Ureter (tissue), 1 donor: ENCODE data around the gene TAS1R2. TPM values are rescaled to one million over a fixed set of nuclear protein-coding genes. Genes with fewer than 3 reads are reported as not detected.

ENCODE experiments used
- DNase-seq: peaks from one replicate; pipeline ENCODE4 v3.0.0-alpha.2; 2020; ENCODE audit warnings: low spot score
- total RNA-seq: library from RNA; stranded (reverse); gene quantifications from one replicate; pipeline ENCODE4 v1.2.4, GENCODE V29; 2023
- donor health status: DM: yes; HTN: yes; CAD: no.

Gene TAS1R2
- total RNA-seq, 1 donor from 2014 or later: not detected

DNA sequence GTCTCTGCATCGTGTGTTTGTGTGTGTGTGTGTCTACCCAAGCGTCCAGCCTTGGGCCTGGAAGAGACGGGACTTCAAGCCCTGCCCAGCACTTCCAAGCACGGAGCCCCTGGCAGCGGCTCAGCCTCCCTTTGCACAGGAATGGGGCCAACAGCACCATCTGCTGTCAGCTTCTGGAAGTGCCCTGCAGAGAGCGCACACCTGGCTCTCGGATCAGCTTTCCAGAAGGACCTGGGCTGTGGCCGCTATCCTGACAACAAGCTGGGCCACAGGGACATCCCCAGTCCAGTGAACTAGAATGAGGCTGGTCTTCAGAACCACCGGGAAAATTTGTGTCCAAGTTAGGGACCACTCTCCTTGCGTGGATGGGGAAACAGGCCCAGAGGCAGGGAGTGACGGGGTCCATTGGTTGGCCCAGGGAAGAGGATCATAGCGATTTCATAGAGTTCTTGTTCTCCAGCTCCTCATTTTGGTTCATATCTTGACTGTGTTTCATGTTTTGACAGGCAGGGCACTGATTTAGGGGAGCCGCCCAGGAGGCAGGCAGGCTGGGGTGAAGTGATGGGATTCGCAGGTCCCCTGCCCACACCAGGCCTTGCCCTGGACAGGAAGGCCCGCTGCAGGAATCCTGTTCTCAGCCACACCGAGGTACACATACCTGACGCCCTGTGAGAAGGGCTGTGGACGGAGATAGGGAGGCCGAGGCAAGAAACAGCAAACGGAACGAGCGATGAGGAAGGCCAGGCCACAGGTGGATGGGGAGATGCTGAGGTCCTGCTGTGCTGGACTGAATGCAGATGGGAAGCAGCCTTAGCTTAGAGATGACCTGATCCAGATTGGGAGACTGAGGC lies 38.4 kb downstream of the TAS1R2 start:
- DNase-seq: peak; percentile 78

GRCh38 chr1:18819986-18820790 lies 39.3 kb downstream of the TAS1R2 start:
- DNase-seq: no peak

GRCh38 chr1:18819203-18819602 lies 40.3 kb downstream of the TAS1R2 start:
- DNase-seq: no peak

DNA sequence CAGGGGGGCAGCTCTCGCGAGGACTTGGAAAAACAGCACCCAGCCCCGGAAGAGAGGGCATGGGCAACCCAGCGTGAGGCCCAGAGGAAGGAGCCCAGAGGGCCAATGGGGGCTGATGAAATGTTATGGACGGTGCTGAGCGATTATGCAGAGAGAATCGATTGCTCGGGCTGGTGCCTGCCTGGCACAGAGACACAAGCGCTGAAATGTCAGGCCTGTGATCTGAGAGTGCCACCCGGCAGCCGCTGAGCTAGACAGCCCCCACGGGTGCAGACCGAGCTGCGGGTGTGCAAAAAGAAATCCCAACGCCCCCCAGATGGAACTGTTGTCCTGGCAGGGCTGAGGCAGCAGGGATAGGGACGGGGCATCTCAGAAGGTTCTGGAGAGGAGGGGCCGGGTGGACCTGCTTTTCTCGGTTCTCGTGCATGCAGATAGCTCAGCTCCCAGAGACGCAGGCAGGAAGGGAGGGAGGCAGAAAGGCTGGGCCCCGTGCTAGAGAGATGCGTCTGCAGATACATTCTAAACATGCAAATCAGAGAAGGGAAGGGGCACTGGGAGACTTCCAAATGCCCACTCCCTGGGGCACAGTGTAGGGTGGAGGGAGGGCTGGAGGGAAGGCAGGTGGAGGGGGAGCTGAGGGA lies 41.5 kb downstream of the TAS1R2 start:
- DNase-seq: no peak

DNA sequence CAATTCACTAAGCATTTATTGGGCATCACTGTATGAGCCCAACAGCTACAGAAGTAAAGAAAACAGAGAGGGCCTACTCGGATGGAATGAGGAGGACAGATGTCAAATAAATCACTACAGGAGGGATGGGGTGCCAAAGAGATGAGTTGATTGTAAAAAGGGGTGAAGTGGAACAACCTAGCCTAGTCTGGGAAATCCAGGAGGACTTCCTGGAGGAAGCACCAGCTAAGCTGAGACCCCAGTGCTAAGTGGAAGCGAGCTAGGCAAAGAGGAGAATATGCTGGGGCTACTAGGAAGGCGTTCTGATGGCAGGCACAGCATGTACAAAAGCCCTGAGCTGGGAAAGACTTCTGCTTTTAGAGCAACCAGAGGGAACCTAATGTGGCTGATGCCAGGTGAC lies 42.1 kb downstream of the TAS1R2 start:
- DNase-seq: no peak

GRCh38 chr1:18816808-18817207 lies 42.7 kb downstream of the TAS1R2 start:
- DNase-seq: no peak

- DNase-seq: no peak
These were observed 44.5 kb downstream of the TAS1R2 start for GRCh38 chr1:18814874-18815531.

GRCh38 chr1:18814425-18814824 lies 45.0 kb downstream of the TAS1R2 start:
- no peak for DNase-seq

DNA sequence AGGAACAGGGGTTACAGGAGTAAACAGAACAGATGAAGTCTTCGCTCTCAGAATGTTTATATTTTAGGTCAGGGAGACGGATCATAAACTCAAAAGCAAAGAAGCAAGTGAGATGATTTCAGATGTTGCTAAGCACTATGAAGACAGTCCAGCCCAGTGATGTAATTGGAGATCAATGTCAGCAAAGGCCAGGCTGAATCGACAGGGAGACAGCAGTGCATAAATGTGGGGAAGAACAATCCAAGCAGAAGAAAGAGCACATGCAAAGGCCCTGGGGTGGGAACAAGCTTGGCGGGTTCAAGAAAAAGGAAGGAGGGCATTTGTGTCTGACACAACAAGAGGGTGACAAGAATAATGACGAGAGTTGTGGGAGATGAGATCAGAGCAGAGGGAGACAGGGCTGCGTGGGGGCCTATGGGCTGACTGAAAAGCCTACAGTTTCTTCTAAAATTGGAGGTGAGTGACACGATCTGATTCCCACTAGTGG lies 47.0 kb downstream of the TAS1R2 start:
- no peak for DNase-seq

- DNase-seq: no peak
These were observed 47.6 kb downstream of the TAS1R2 start for GRCh38 chr1:18811733-18812452.

- no peak for DNase-seq
These were observed 49.2 kb downstream of the TAS1R2 start for GRCh38 chr1:18809953-18810899.

DNA sequence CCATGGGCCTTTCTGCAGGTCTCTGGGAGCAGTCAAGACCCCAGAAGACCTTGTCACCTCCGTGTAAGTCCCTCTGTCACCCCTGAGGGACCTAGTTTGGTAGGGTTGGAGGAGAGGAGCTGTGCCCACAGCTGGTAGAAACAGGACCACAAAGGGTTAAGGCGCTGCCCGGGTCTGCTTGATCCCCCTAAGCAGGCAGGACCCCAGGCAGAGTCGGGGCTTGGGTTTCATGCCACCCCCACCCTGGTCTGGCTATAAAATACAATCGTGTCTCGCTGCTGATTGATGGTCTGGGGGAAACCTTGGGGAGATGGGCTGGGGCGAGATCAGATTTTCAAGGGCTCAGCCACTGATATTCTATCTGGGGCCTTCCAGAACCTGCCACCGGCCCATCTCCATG lies 50.9 kb downstream of the TAS1R2 start:
- DNase-seq: no peak

DNA sequence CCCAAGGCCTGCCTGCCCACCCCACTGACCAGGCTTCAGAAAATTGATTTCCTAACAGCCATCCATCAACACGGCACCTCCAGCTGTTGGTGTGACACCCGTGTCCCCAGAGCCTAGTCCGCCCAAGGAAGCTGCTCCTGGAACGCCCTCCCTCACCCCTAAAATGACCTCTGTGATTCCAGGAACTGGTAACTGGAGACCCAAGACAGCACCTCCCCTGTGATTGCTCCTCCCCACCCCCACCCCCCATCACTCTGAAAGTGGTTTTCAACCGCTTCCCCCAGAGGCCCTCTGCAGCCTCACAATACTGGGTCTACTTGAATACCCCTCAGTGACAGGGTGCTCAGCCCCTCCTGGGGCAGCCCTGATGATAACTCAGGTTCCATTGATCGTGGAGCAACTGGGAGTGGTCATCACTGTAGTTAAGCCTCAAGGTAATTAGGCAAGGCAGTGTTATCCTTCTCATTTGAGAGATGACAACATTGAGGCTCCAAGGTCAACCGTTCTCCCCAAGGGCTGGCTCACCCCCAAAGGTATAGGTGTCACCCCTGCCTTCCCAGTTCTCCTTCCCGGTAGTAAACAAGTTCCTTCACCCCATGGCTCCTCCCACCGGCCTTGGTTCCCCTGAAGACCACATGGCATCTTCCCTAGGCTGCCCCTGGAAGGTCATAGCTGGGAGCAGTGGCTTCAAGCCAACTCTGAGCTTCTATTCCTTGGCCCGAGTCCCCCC lies 52.0 kb downstream of the TAS1R2 start:
- no peak for DNase-seq

- DNase-seq: no peak
These were observed 53.3 kb downstream of the TAS1R2 start for GRCh38 chr1:18805925-18806849.

DNA sequence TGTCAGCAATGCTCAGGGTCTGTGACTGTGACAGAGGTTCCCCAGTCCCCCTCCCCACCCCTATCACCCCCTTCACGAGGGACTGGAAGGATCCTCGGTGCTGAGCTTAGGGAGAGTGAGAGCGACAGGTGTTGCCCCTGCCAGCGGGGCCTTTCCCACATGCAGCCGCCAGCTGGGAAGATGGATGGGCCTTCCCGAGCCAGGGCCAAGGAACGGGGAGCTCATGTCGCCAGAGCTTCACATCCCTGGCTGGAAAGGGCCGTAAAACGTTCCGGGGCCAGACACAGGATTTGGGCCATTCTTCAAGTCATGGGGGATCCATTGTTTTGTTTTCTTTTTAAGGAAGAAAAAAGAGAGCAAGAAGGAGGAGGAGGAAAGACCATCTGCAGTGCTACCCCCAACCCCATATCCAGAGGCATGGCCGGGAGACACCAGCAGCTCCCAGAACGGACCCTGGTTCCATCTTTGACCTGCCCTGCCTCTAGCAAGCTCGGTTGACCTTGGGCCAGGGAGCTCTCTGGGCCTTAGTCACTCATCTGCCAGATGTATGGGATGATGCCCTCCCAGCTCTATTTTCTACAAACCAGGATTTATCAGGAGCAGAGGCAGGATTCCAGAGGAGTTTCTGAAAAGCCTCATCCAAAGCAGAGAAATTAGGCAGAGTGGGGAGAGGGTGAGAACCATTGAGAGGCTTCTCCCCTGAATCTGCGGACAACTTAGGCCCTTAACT lies 54.1 kb downstream of the TAS1R2 start:
- no peak for DNase-seq

DNA sequence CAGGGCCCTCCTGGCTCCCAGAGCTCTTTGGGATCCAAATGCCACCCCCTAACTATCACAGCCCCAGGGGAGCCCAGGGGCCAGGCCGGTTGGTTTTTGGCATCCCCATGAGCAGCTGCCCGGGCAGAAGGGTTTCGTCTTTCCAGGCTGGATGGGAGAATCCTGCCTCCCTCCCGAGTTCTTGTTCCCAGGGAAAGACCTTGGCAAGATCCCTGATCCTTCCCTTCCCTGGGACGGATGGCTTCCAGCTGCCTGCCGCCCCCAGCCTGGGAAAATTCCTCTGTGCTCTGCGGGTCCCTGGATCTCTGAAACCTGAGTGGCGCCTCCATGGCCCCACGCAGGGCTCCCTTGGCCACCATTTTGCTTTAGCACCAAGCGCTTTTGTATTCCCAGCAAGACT lies 55.6 kb downstream of the TAS1R2 start:
- no peak for DNase-seq

DNA sequence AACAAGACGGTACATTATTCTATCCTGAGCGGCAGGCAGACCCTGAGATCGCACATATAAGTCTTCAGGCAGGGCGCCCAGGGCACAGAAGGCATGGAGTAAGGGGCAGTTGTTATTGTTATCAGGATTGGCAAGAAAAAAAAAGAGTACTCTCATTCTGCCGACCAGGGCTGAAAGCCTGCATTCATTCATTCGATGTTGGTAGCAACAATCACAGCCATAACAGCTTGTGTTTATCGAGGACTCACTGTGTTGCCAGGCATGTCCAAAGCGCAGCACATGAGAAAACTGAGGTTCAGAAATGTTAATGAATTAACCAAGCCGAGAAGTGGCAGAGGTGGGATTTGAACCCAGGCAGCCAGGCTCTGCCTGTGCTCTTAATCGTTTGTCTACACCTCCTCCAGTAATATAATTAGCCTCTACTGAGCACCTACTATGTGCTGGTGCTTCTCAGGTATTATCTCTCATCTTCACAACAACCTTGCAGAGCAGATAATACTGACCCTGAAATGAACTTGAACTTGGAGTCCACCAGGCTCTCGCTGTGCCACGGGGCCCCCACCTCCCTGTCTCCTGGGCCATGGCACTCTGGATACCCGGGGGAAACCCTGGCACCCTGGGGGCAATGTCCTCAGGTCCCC lies 56.2 kb downstream of the TAS1R2 start:
- no peak for DNase-seq
